Measurements from ENCODE around the gene GLI3. TPM values are rescaled to one million over a fixed set of nuclear protein-coding genes. Genes with fewer than 3 reads are reported as not detected.

Gene GLI3
- total RNA-seq, 1 donor from 2014 or later, result 5.5 TPM

DNA sequence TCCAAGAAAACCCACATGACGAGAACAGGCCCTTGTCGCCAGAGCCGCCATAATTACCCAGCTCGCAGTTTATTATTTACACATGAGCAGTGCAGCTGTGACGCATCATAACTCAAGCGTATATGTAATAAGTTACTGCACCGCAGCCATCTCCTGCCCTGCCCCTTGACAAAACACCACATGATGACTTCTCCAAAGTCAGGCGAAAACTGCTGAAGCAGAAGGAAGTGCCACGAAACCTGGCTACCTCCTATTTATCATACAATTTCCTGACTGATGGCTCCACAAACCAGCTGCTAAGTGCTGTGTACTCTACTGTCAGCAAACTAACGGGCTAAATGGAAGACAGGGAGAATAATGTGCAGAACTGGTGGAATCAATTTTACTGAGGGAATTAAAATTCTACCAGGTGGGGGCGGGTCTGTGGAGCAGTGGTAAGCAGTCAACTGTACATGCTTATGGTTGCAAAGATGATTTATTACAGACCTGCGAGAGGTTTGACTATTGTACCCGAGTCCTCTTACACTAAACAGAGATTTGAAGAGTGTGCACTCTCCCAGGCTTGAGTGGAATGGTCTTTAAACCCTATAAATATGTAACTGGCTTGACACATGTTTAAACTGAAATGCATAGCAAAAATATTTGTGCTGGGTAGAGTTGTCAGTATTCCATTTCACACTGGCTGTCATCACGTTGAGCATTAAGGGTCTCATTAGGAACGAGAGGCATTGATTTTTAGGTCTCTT, 156.0 kb downstream of the GLI3 start:
- intact Hi-C loops (cut with micrococcal nuclease), result no loop called here
- TF ChIP-seq, protein P1, sequence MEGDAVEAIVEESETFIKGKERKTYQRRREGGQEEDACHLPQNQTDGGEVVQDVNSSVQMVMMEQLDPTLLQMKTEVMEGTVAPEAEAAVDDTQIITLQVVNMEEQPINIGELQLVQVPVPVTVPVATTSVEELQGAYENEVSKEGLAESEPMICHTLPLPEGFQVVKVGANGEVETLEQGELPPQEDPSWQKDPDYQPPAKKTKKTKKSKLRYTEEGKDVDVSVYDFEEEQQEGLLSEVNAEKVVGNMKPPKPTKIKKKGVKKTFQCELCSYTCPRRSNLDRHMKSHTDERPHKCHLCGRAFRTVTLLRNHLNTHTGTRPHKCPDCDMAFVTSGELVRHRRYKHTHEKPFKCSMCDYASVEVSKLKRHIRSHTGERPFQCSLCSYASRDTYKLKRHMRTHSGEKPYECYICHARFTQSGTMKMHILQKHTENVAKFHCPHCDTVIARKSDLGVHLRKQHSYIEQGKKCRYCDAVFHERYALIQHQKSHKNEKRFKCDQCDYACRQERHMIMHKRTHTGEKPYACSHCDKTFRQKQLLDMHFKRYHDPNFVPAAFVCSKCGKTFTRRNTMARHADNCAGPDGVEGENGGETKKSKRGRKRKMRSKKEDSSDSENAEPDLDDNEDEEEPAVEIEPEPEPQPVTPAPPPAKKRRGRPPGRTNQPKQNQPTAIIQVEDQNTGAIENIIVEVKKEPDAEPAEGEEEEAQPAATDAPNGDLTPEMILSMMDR (IDR thresholded peaks at IDR 0.05; ENCODE audit: borderline replicate concordance), result no peak
- no peaks in the 10 kb centered on the region for H3K27me3 ChIP-seq (ENCODE audit: low read depth)
- no peak overlapping the region for H3K4me3 ChIP-seq
- H3K36me3 ChIP-seq, result no peaks in the 10 kb centered on the region
- no peaks in the 10 kb centered on the region for H3K9me3 ChIP-seq (replicated peaks)
- no peaks in the 10 kb centered on the region for H3K4me1 ChIP-seq
- no peak overlapping the region for H3K27ac ChIP-seq (replicated peaks)
- DNase-seq, result no peak

DNA sequence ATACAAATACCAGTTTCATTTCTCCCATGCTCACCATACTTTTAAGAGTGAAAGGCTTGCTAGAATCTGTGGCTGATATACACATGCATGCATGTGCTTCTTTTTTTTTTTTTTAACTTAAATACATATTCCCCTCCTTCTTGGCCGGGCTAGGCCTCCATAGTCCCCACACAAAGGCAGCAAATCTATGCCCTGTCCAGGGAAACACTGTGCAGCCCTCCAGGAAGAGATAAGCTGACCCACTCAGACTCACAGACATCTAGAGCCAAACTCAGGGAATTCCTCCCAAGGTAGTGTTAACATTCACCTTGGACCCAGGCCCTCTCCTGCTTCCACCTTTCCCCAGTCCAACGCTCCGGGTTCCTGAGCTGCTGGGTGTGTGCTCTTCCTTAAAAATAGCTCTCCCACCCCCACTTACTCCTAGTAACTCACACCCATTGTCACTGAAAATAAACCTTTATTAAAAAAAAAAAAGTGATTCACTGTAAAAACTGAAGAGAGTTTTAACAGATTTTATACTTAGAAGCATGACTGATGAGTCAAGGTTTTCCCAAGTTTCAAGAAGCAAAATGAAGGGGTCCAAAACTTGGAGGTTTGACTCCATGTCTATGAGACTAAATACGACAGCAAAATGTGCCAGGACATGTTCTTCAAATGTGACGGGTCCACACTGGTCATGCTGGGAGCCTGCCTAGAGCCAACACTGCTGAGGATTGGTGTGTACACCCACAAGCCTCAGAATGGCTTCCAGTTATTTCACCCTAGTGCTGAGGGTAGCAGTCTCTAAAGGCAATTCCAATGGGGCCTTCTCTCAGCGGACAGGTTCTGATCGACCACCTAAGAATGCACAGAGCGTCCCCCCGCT, 159.5 kb downstream of the GLI3 start:
- Histone ChIP-seq H3K27me3 (ENCODE audit: low read depth) (no peaks in the 10 kb centered on the region), H3K36me3 (peaks cover 8% of the 10 kb centered on the region), H3K9me3 (replicated peaks) (no peaks in the 10 kb centered on the region), H3K4me1 (no peaks in the 10 kb centered on the region), H3K4me3 (no peak overlapping the region), H3K27ac (replicated peaks) (no peak overlapping the region)
- intact Hi-C loops (cut with micrococcal nuclease), result no loop called here
- TF ChIP-seq, protein P1 (IDR thresholded peaks at IDR 0.05; ENCODE audit: borderline replicate concordance), result no peak
- DNase-seq, result no peak

DNA sequence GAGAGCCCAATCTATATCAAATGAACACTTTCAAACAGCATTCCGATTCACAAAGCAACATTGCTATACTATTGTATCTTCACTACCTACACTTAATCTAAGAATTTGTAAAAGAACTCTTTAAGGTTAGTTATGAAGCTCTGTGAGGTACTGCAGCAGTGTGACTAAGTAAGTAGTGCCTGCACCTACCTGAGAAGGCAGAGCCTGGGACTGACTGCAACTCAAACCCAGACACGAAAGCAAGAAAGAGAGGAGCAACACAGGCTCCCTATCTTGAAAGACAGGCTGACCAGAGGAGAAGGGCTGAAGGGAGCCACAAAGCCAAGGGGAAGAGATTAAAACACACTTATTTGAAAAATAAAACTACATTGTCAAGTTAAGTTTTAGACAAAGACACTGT, 160.1 kb downstream of the GLI3 start:
- intact Hi-C loops (cut with micrococcal nuclease), result no loop called here
- no peak overlapping the region for H3K4me3 ChIP-seq
- H3K4me1 ChIP-seq, result peaks cover 2% of the 10 kb centered on the region
- no peaks in the 10 kb centered on the region for H3K27me3 ChIP-seq (ENCODE audit: low read depth)
- DNase-seq, result no peak
- H3K36me3 ChIP-seq, result peaks cover 8% of the 10 kb centered on the region
- H3K9me3 ChIP-seq (replicated peaks), result no peaks in the 10 kb centered on the region
- TF ChIP-seq, protein P1 (IDR thresholded peaks at IDR 0.05; ENCODE audit: borderline replicate concordance), result no peak
- H3K27ac ChIP-seq (replicated peaks), result no peak overlapping the region

GRCh38 chr7:42075418-42075817, 161.6 kb downstream of the GLI3 start:
- H3K4me1 ChIP-seq, result peaks cover 16% of the 10 kb centered on the region
- no peaks in the 10 kb centered on the region for H3K9me3 ChIP-seq (replicated peaks)
- H3K27me3 ChIP-seq (ENCODE audit: low read depth), result no peaks in the 10 kb centered on the region
- no peak overlapping the region for H3K4me3 ChIP-seq
- H3K36me3 ChIP-seq, result peaks cover 8% of the 10 kb centered on the region
- H3K27ac ChIP-seq (replicated peaks), result no peak overlapping the region
- TF ChIP-seq, protein P1 (IDR thresholded peaks at IDR 0.05; ENCODE audit: borderline replicate concordance), result no peak
- DNase-seq, result no peak
- intact Hi-C loops (cut with micrococcal nuclease), result no loop called here

DNA sequence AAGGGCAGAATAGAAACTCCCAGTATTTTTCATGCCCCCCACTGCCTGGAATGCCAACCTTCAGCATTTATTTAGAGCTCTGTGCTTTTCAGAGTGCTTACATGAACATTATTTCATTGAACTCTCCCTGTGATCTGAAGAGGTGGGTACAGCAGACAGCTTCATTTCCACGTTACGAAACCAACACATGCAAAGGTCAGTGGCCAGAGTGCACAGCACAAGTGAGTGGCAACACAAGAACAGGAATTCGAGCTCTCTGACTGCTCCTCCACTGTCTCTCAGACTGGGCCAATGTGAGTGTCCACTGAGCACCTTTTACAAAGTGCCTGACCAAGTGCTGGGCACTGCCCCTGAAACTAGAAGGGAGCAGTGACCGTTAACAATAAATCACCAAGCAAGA, 162.9 kb downstream of the GLI3 start:
- Histone ChIP-seq H3K36me3 (peaks cover 8% of the 10 kb centered on the region), H3K27ac (replicated peaks) (no peak overlapping the region), H3K4me1 (peaks cover 18% of the 10 kb centered on the region), H3K27me3 (ENCODE audit: low read depth) (no peaks in the 10 kb centered on the region), H3K9me3 (replicated peaks) (no peaks in the 10 kb centered on the region), H3K4me3 (no peak overlapping the region)
- TF ChIP-seq, protein P1 (IDR thresholded peaks at IDR 0.05; ENCODE audit: borderline replicate concordance), result no peak
- intact Hi-C loops (cut with micrococcal nuclease), result no loop called here
- no peak for DNase-seq

Measured in left ventricle myocardium inferior (tissue), 1 donor.